Common myeloid progenitor, CD34-positive (primary cell): ENCODE measurements around the gene SUSD6.

Experiments used
- CTCF ChIA-PET: fragments of 350-600 bp; sonication (Branson Sonifier 250); formaldehyde crosslinking; loops from one replicate; lab custom pipeline; 2021; ENCODE audit warnings: antibody characterized with exemption; lab: Charles Lee
- POLR2A ChIA-PET: fragments of 350-600 bp; sonication (Branson Sonifier 250); formaldehyde crosslinking; loops from one replicate; lab custom pipeline; 2021; ENCODE audit warnings: antibody characterized with exemption; lab: Charles Lee
- DNase-seq, 3 donors: peaks; one replicate each; pipeline versions ENCODE4 v3.0.0 to v3.0.0-alpha.2; 2013
- H3K27ac ChIP-seq, 2 experiments: 1 replicate in 1 of 2; 2 replicates in 1 of 2; pipeline ENCODE4 v1.7.0; 2013; ENCODE audit warnings: inconsistent platforms in 2 of 2, low read length in 2 of 2, mild to moderate bottlenecking in 2 of 2, low read depth in 1 of 2, moderate library complexity in 1 of 2; ENCODE audit not compliant: severe bottlenecking in 2 of 2, insufficient read depth in 1 of 2, poor library complexity in 1 of 2
- H3K27me3 ChIP-seq, 5 experiments: replicated peaks in 2 of 5; 1 replicate in 3 of 5; 2 replicates in 2 of 5; pipeline versions ENCODE4 v1.6.1 to v1.7.0; 2013; ENCODE audit warnings: low read length in 4 of 5, mild to moderate bottlenecking in 2 of 5, moderate library complexity in 2 of 5, inconsistent platforms in 1 of 5; ENCODE audit not compliant: insufficient read depth in 5 of 5, control insufficient read depth in 4 of 5
- H3K36me3 ChIP-seq, 4 experiments: 1 replicate in 2 of 4; 2 replicates in 2 of 4; pipeline versions ENCODE4 v1.6.1 to v1.7.0; 2013; ENCODE audit warnings: low read length in 3 of 4, control low read depth in 1 of 4, mild to moderate bottlenecking in 1 of 4; ENCODE audit not compliant: control insufficient read depth in 4 of 4, insufficient read depth in 4 of 4
- H3K4me1 ChIP-seq, 4 experiments: 1 replicate in 3 of 4; 2 replicates in 1 of 4; pipeline versions ENCODE4 v1.6.1 to v1.7.1; 2013; ENCODE audit warnings: low read length in 3 of 4, mild to moderate bottlenecking in 3 of 4, control low read depth in 1 of 4, inconsistent platforms in 1 of 4, moderate library complexity in 1 of 4; ENCODE audit not compliant: control insufficient read depth in 4 of 4, insufficient read depth in 4 of 4; ENCODE audit errors: control extremely low read depth in 1 of 4
- H3K4me3 ChIP-seq, 7 experiments: 1 replicate in 4 of 7; 2 replicates in 3 of 7; pipeline versions ENCODE4 v1.5.1 to v1.7.0; 2013; ENCODE audit warnings: mild to moderate bottlenecking in 7 of 7, low read length in 6 of 7, moderate library complexity in 6 of 7, inconsistent platforms in 2 of 7, low read depth in 2 of 7, control low read depth in 1 of 7; ENCODE audit not compliant: insufficient read depth in 4 of 7, control insufficient read depth in 1 of 7; ENCODE audit errors: extremely low read depth in 1 of 7
- H3K9me3 ChIP-seq, 5 experiments: 1 replicate in 4 of 5; 2 replicates in 1 of 5; pipeline versions ENCODE4 v1.6.1 to v1.7.1; 2013; ENCODE audit warnings: low read length in 4 of 5, mild to moderate bottlenecking in 2 of 5, inconsistent platforms in 1 of 5, low read depth in 1 of 5, moderate library complexity in 1 of 5; ENCODE audit not compliant: control insufficient read depth in 4 of 5, insufficient read depth in 2 of 5; ENCODE audit errors: control extremely low read depth in 1 of 5
- WGBS: methylation state at CpG from one replicate; pipeline ENCODE4 v1.1.5; 2013; ENCODE audit not compliant: insufficient coverage; 5-methylcytosine and 5-hydroxymethylcytosine counted together

The SUSD6 gene

GRCh38 chr14:69600304-69600891 lies 11.0 kb upstream of the SUSD6 start:
- no peaks in the 10 kb centered on the region for H3K9me3 ChIP-seq
- H3K27ac ChIP-seq = no peak overlapping the region
- H3K4me3 ChIP-seq = no peak overlapping the region
- no peaks in the 10 kb centered on the region for H3K36me3 ChIP-seq
- ChIA-PET CTCF (interaction anchor here (1.0 to 2.8 kb wide), 8 partner anchors 9 to 428 kb away, joined by 3 to 17 read pairs (median 4); partner anchors contain the start of gene SUSD6), POLR2A (no interaction called here)
- H3K27me3 ChIP-seq = no peaks in the 10 kb centered on the region
- WGBS = 93% methylated on average over 3 of the region's 3 CpGs
- H3K4me1 ChIP-seq = no peaks in the 10 kb centered on the region
- no peak for DNase-seq

GRCh38 chr14:69605738-69606137 lies 5.7 kb upstream of the SUSD6 start:
- Histone ChIP-seq H3K27me3 (no peaks in the 10 kb centered on the region), H3K27ac (no peak overlapping the region), H3K4me3 (no peak overlapping the region), H3K9me3 (no peaks in the 10 kb centered on the region), H3K36me3 (no peaks in the 10 kb centered on the region), H3K4me1 (peaks cover 1 to 11% (median 9%) of the 10 kb centered on the region in 4 experiments)
- DNase-seq = no peak
- POLR2A ChIA-PET = interaction anchor here (1.4 kb wide), 1 partner anchor 167 kb away, joined by 3 read pairs; no protein-coding TSS in a partner anchor
- CTCF ChIA-PET = interaction anchor here (0.8 to 10.4 kb wide), 19 partner anchors 10 to 149 kb away, joined by 3 to 83 read pairs (median 3); partner anchors contain the start of gene CCDC177

- Histone ChIP-seq H3K4me1 (peaks cover 2 to 15% (median 14%) of the 10 kb centered on the region in 4 experiments), H3K36me3 (no peaks in the 10 kb centered on the region), H3K4me3 (no peak overlapping the region), H3K27ac (no peak overlapping the region), H3K27me3 (no peaks in the 10 kb centered on the region), H3K9me3 (no peaks in the 10 kb centered on the region)
- 78% methylated on average over 4 of the region's 5 CpGs for WGBS
- ChIA-PET CTCF (interaction anchor here (0.9 to 10.4 kb wide), 13 partner anchors 11 to 148 kb away, joined by 3 to 83 read pairs (median 4); partner anchors contain the start of gene CCDC177), POLR2A (interaction anchor here (1.4 kb wide), 1 partner anchor 166 kb away, joined by 3 read pairs; no protein-coding TSS in a partner anchor)
- DNase-seq = no peak
These were observed 4.9 kb upstream of the SUSD6 start for GRCh38 chr14:69606258-69607184.

GRCh38 chr14:69610020-69610873 lies 1.1 kb upstream of the SUSD6 start:
- 71% methylated on average over 4 of the region's 8 CpGs for WGBS
- ChIA-PET POLR2A (interaction anchor here (0.6 to 1.0 kb wide), 4 partner anchors 56 to 414 kb away, joined by 3 to 4 read pairs (median 3); no protein-coding TSS in a partner anchor), CTCF (interaction anchor here (1.0 to 10.4 kb wide), 7 partner anchors 9 to 118 kb away, joined by 3 to 83 read pairs (median 3); no protein-coding TSS in a partner anchor)
- Histone ChIP-seq H3K9me3 (no peaks in the 10 kb centered on the region), H3K4me1 (peaks cover 22 to 47% (median 44%) of the 10 kb centered on the region in 4 experiments), H3K27ac (peak overlapping the region in 1 of 2 experiments; percentile 74), H3K4me3 (peak overlapping the region in 6 of 7 experiments; percentile 28 to 86 (median 68)), H3K27me3 (no peaks in the 10 kb centered on the region), H3K36me3 (peaks cover 0 to 3% (median 0%) of the 10 kb centered on the region in 4 experiments)
- no peak for DNase-seq

GRCh38 chr14:69610874-69611171 lies 573 bp upstream of the SUSD6 start:
- no peak for DNase-seq
- WGBS = 38% methylated on average over 8 of the region's 8 CpGs
- peaks cover 0 to 3% (median 0%) of the 10 kb centered on the region in 4 experiments for H3K36me3 ChIP-seq
- no peaks in the 10 kb centered on the region for H3K27me3 ChIP-seq
- no peaks in the 10 kb centered on the region for H3K9me3 ChIP-seq
- ChIA-PET CTCF (interaction anchor here (1.0 to 10.4 kb wide), 7 partner anchors 10 to 117 kb away, joined by 3 to 83 read pairs (median 3); no protein-coding TSS in a partner anchor), POLR2A (interaction anchor here (1.0 kb wide), 2 partner anchors 100 to 163 kb away, joined by 3 read pairs; no protein-coding TSS in a partner anchor)
- peak overlapping the region in 6 of 7 experiments; percentile 28 to 86 (median 68) for H3K4me3 ChIP-seq
- peaks cover 24 to 53% (median 50%) of the 10 kb centered on the region in 4 experiments for H3K4me1 ChIP-seq
- peak overlapping the region in 1 of 2 experiments; percentile 74 for H3K27ac ChIP-seq
